GM12878 (cell line): ENCODE measurements around the gene PAX9. TPM values are rescaled to one million over a fixed set of nuclear protein-coding genes. Genes with fewer than 3 reads are reported as not detected.

Experiments
- ATAC-seq: fragments of 200-7000 bp; cut with Tn5 transposase; 3 replicates; pipeline ENCODE4 v1.9.1; 2020; ENCODE audit warnings: mild to moderate bottlenecking, moderate library complexity
- BruUV-seq: library from RNA; stranded (reverse); fragments of 400-500 nt; replicated peaks from 2 replicates; lab custom pipeline; 2021; lab: Mats Ljungman, UMichigan
- CTCF ChIA-PET: fragments of 300-600 bp; sonication (Branson Sonifier 250); formaldehyde crosslinking; extraction: SDS; loops from one replicate; lab custom pipeline; 2021; ENCODE audit warnings: inconsistent platforms; lab: Yijun Ruan, JAX
- POLR2A ChIA-PET: fragments of 350-600 bp; formaldehyde crosslinking; extraction: SDS; loops from one replicate; lab custom pipeline; 2021; ENCODE audit warnings: inconsistent platforms; lab: Charles Lee
- RAD21 ChIA-PET: fragments of 300-600 bp; sonication (Branson Sonifier 250); formaldehyde crosslinking; loops from one replicate; lab custom pipeline; 2023; ENCODE audit warnings: antibody characterized with exemption; ENCODE audit not compliant: unreplicated experiment; lab: Charles Lee
- SMC1A ChIA-PET: fragments of 300-600 bp; sonication (Branson Sonifier 250); formaldehyde crosslinking; loops from one replicate; lab custom pipeline; 2023; ENCODE audit not compliant: unreplicated experiment, uncharacterized antibody; lab: Charles Lee
- DNase-seq: peaks from one replicate; pipeline ENCODE4 v3.0.0-alpha.2; 2011; ENCODE audit warnings: low read depth, low spot score
- FAIRE-seq: peaks from 3 replicates; lab custom pipeline; 2011; peaks lifted over from hg19 to GRCh38; lab: Jason Lieb, UNC
- H2AFZ ChIP-seq: 2 replicates; pipeline ENCODE4 v1.6.0; 2011; ENCODE audit warnings: low read depth, low read length, control low read depth; ENCODE audit not compliant: control insufficient read depth
- H3K27ac ChIP-seq: 2 replicates; pipeline ENCODE4 v1.5.1; 2011; ENCODE audit warnings: control low read depth; ENCODE audit not compliant: control insufficient read depth, insufficient read depth
- H3K27me3 ChIP-seq, 2 experiments: replicated peaks in 1 of 2; 2 replicates each; pipeline versions ENCODE4 v1.6.0 to v1.6.1; 2011; ENCODE audit warnings: low read length in 1 of 2; ENCODE audit not compliant: control insufficient read depth in 2 of 2, insufficient read depth in 2 of 2
- H3K36me3 ChIP-seq, 2 experiments: 2 replicates each; pipeline ENCODE4 v1.5.1; 2011; ENCODE audit warnings: low read length in 1 of 2; ENCODE audit not compliant: control insufficient read depth in 2 of 2, insufficient read depth in 2 of 2
- H3K4me1 ChIP-seq: 2 replicates; pipeline ENCODE4 v1.6.1; 2011; ENCODE audit warnings: mild to moderate bottlenecking, low read length, moderate library complexity, mixed read lengths; ENCODE audit not compliant: control insufficient read depth, insufficient read depth
- H3K4me2 ChIP-seq: 2 replicates; pipeline ENCODE4 v1.6.0; 2011; ENCODE audit warnings: control low read depth; ENCODE audit not compliant: control insufficient read depth, insufficient read depth
- H3K4me3 ChIP-seq: fragments of 200-600 bp; sonication (generic); 2 replicates; pipeline ENCODE4 v1.5.1; 2016
- H3K79me2 ChIP-seq: 2 replicates; pipeline ENCODE4 v1.6.0; 2011; ENCODE audit warnings: low read length; ENCODE audit not compliant: control insufficient read depth, insufficient read depth
- H3K9ac ChIP-seq: 2 replicates; pipeline ENCODE4 v1.8.0; 2011; ENCODE audit warnings: low read length, control low read depth, mixed read lengths; ENCODE audit not compliant: control insufficient read depth, insufficient read depth
- H3K9me3 ChIP-seq: replicated peaks from 3 replicates; pipeline ENCODE4 v1.5.1; 2011; ENCODE audit warnings: mild to moderate bottlenecking, low read length; ENCODE audit not compliant: control insufficient read depth, insufficient read depth
- H4K20me1 ChIP-seq: 2 replicates; pipeline ENCODE4 v1.6.0; 2011; ENCODE audit not compliant: control insufficient read depth, insufficient read depth
- BACH1 ChIP-seq: fragments of 450-650 bp; IDR thresholded peaks from 2 replicates; pipeline ENCODE4 v1.6.1; 2017; ENCODE audit warnings: mild to moderate bottlenecking, borderline replicate concordance
- BMI1 ChIP-seq: fragments of 450-650 bp; IDR thresholded peaks from 2 replicates; pipeline ENCODE4 v1.6.1; 2016; ENCODE audit warnings: mild to moderate bottlenecking, moderate library complexity, borderline replicate concordance
- BRCA1 ChIP-seq: IDR thresholded peaks from 2 replicates; pipeline ENCODE4 v1.6.1; 2011; ENCODE audit warnings: low read depth, low read length, improper control_type of control experiment
- EZH2 ChIP-seq: IDR thresholded peaks from 2 replicates; pipeline ENCODE4 v1.6.1; 2012; ENCODE audit warnings: low read depth, mild to moderate bottlenecking, control low read depth, inconsistent platforms, low read length, borderline replicate concordance; ENCODE audit not compliant: control insufficient read depth
- FOXK2 ChIP-seq: fragments of 450-650 bp; IDR thresholded peaks from 2 replicates; pipeline ENCODE4 v1.6.1; 2017; ENCODE audit warnings: mild to moderate bottlenecking, moderate library complexity
- MTA2 ChIP-seq: fragments of 450-650 bp; IDR thresholded peaks from 2 replicates; pipeline ENCODE4 v1.6.1; 2016; ENCODE audit warnings: low read depth, mild to moderate bottlenecking, moderate library complexity
- MYC ChIP-seq: IDR thresholded peaks from 2 replicates; pipeline ENCODE4 v1.6.1; 2011; ENCODE audit warnings: mild to moderate bottlenecking, low read length, moderate library complexity, inconsistent platforms; ENCODE audit not compliant: insufficient read depth, insufficient replicate concordance, insufficient read length, severe bottlenecking
- NBN ChIP-seq: fragments of 450-650 bp; IDR thresholded peaks from 2 replicates; pipeline ENCODE4 v1.6.1; 2016
- NR2C1 ChIP-seq: fragments of 450-650 bp; IDR thresholded peaks from 2 replicates; pipeline ENCODE4 v1.6.1; 2017; ENCODE audit warnings: antibody characterized with exemption, mild to moderate bottlenecking, moderate library complexity
- POU2F2 ChIP-seq: IDR thresholded peaks from 3 replicates; pipeline ENCODE4 v1.6.1; 2011; ENCODE audit warnings: low read depth, mild to moderate bottlenecking, low read length, borderline replicate concordance
- RAD51 ChIP-seq: fragments of 450-650 bp; IDR thresholded peaks from 2 replicates; pipeline ENCODE4 v1.6.1; 2016; ENCODE audit warnings: moderate library complexity, mild to moderate bottlenecking, inconsistent platforms
- RCOR1 ChIP-seq: conservative IDR thresholded peaks from 2 replicates; pipeline ENCODE4 v1.6.1; 2012; ENCODE audit warnings: low read depth, low read length, improper control_type of control experiment
- USF2 ChIP-seq: IDR thresholded peaks from 2 replicates; pipeline ENCODE4 v1.6.1; 2011; ENCODE audit warnings: low read depth, low read length, improper control_type of control experiment, borderline replicate concordance
- WGBS: methylation state at CpG from one replicate; pipeline ENCODE4 v1.1.6; 2016; ENCODE audit warnings: low lambda C conversion rate; ENCODE audit not compliant: insufficient replicate concordance, insufficient coverage; ENCODE audit errors: missing lambda C conversion rate; 5-methylcytosine and 5-hydroxymethylcytosine counted together
- in situ Hi-C: fragments of 300-500 bp; cut with MboI; formaldehyde crosslinking; loops from 9 replicates; pipeline ENCODE4 v1.14.3; 2018; ENCODE audit warnings: mixed read lengths
- intact Hi-C: fragments of 100-400 bp; cut with micrococcal nuclease; formaldehyde crosslinking; loops from one replicate; pipeline ENCODE4 v1.14.2; 2022; ENCODE audit not compliant: unreplicated experiment
- polyA plus RNA-seq, 11 experiments: library from polyadenylated mRNA; depleted of rRNA in 4 of 11; unstranded in 6 of 11; stranded (reverse) in 5 of 11; fragments of >200 nt; fragmentation: Nextera tagmentation in 4 of 11; fragmentation: Illumina TruSeq in 1 of 11; extraction: Ambion mirVana in 4 of 11; extraction: Trizol in 1 of 11; gene quantifications; 1 replicate in 1 of 11; 2 replicates in 10 of 11; pipeline versions ENCODE4 v1.2.1 to v1.2.3, GENCODE V29; 2011 to 2016; ENCODE audit warnings: inconsistent platforms in 2 of 11, missing spikeins in 2 of 11, low read depth in 1 of 11
- total RNA-seq, 4 experiments: library from RNA; depleted of rRNA in 3 of 4; stranded (reverse); fragments of >200 nt in 3 of 4; fragmentation: Illumina TruSeq in 1 of 4; extraction: Trizol in 1 of 4; gene quantifications; 2 replicates each; pipeline versions ENCODE4 v1.2.1 to v1.2.3, GENCODE V29; 2013 to 2021
- TF ChIP-seq, protein P1 (sequence below): fragments of 450-650 bp; formaldehyde crosslinking; IDR thresholded peaks from 2 replicates; pipeline ENCODE4 v1.5.0; 2022; ENCODE audit warnings: mild to moderate bottlenecking, missing genetic modification characterization
- TF ChIP-seq, protein P2 (sequence below): IDR thresholded peaks from 2 replicates; pipeline ENCODE4 v1.6.1; 2011; ENCODE audit warnings: mild to moderate bottlenecking, low read depth, low read length, moderate library complexity; ENCODE audit not compliant: insufficient replicate concordance
- TF ChIP-seq, protein P3 (sequence below): fragments of 150-350 bp; IDR thresholded peaks from 2 replicates; pipeline ENCODE4 v1.6.1; 2014; ENCODE audit warnings: mild to moderate bottlenecking, low read depth, low read length

PAX9 gene
- total and polyA plus RNA-seq, 10 of the 15 experiments (the other 5 are each of a cell fraction or from before 2014, with no cell fraction given): 0.03 to 8.2 (median 0.09) TPM; not detected in 3

- TF ChIP-seq, protein P1, sequence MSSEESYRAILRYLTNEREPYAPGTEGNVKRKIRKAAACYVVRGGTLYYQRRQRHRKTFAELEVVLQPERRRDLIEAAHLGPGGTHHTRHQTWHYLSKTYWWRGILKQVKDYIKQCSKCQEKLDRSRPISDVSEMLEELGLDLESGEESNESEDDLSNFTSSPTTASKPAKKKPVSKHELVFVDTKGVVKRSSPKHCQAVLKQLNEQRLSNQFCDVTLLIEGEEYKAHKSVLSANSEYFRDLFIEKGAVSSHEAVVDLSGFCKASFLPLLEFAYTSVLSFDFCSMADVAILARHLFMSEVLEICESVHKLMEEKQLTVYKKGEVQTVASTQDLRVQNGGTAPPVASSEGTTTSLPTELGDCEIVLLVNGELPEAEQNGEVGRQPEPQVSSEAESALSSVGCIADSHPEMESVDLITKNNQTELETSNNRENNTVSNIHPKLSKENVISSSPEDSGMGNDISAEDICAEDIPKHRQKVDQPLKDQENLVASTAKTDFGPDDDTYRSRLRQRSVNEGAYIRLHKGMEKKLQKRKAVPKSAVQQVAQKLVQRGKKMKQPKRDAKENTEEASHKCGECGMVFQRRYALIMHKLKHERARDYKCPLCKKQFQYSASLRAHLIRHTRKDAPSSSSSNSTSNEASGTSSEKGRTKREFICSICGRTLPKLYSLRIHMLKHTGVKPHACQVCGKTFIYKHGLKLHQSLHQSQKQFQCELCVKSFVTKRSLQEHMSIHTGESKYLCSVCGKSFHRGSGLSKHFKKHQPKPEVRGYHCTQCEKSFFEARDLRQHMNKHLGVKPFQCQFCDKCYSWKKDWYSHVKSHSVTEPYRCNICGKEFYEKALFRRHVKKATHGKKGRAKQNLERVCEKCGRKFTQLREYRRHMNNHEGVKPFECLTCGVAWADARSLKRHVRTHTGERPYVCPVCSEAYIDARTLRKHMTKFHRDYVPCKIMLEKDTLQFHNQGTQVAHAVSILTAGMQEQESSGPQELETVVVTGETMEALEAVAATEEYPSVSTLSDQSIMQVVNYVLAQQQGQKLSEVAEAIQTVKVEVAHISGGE (CRISPR knock-in tag): no peak
These were observed 55.0 kb downstream of the PAX9 start (continued) for GRCh38 chr14:36716614-36717184.

GRCh38 chr14:36717363-36717762 lies 55.7 kb downstream of the PAX9 start:
- Histone ChIP-seq H3K27me3 (no peaks in the 10 kb centered on the region), H3K9me3 (no peaks in the 10 kb centered on the region), H3K4me3 (no peak overlapping the region), H3K9ac (no peak overlapping the region), H3K36me3 (no peaks in the 10 kb centered on the region), H3K4me1 (no peaks in the 10 kb centered on the region), H2AFZ (no peak overlapping the region), H3K4me2 (no peak overlapping the region), H4K20me1 (no peaks in the 10 kb centered on the region), H3K79me2 (no peaks in the 10 kb centered on the region), H3K27ac (no peak overlapping the region)
- in situ Hi-C loops (no loop called here), intact Hi-C loops (no loop called here)
- BruUV-seq: no TSS peak
- ChIA-PET RAD21 (no interaction called here), SMC1A (interaction anchor here (2.0 kb wide), 1 partner anchor 15 kb away, joined by 4 read pairs; no protein-coding TSS in a partner anchor), POLR2A (no interaction called here), CTCF (interaction anchor here (1.1 to 1.4 kb wide), 3 partner anchors 13 to 225 kb away, joined by 3 to 6 read pairs (median 3); no protein-coding TSS in a partner anchor)
- no peak for DNase-seq
- 19% methylated on average over 5 of the region's 5 CpGs for WGBS
- no peak for ATAC-seq
- FAIRE-seq: no peak
- TF ChIP-seq, protein P2, sequence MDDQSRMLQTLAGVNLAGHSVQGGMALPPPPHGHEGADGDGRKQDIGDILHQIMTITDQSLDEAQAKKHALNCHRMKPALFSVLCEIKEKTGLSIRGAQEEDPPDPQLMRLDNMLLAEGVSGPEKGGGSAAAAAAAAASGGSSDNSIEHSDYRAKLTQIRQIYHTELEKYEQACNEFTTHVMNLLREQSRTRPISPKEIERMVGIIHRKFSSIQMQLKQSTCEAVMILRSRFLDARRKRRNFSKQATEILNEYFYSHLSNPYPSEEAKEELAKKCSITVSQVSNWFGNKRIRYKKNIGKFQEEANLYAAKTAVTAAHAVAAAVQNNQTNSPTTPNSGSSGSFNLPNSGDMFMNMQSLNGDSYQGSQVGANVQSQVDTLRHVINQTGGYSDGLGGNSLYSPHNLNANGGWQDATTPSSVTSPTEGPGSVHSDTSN: no peak
- TF ChIP-seq POU2F2: no peak
- TF ChIP-seq, protein P3, sequence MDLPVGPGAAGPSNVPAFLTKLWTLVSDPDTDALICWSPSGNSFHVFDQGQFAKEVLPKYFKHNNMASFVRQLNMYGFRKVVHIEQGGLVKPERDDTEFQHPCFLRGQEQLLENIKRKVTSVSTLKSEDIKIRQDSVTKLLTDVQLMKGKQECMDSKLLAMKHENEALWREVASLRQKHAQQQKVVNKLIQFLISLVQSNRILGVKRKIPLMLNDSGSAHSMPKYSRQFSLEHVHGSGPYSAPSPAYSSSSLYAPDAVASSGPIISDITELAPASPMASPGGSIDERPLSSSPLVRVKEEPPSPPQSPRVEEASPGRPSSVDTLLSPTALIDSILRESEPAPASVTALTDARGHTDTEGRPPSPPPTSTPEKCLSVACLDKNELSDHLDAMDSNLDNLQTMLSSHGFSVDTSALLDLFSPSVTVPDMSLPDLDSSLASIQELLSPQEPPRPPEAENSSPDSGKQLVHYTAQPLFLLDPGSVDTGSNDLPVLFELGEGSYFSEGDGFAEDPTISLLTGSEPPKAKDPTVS: no peak
- no peak for TF ChIP-seq MTA2
- no peak for TF ChIP-seq FOXK2
- TF ChIP-seq RAD51: no peak
- TF ChIP-seq RCOR1: no peak
- TF ChIP-seq BRCA1: no peak
- TF ChIP-seq USF2: no peak
- no peak for TF ChIP-seq MYC
- no peak for TF ChIP-seq BMI1
- TF ChIP-seq NBN: no peak
- TF ChIP-seq NR2C1: no peak
- TF ChIP-seq BACH1: no peak
- TF ChIP-seq EZH2: no peak
